GM12878 (cell line): Measurements from ENCODE around the gene FAM193A. TPM values are rescaled to one million over a fixed set of nuclear protein-coding genes. Genes with fewer than 3 reads are reported as not detected.

ENCODE experiments used
- ATAC-seq: fragments of 200-7000 bp; cut with Tn5 transposase; 3 replicates; pipeline ENCODE4 v1.9.1; 2020; ENCODE audit warnings: mild to moderate bottlenecking, moderate library complexity
- BruUV-seq: library from RNA; stranded (reverse); fragments of 400-500 nt; replicated peaks from 2 replicates; lab custom pipeline; 2021; lab: Mats Ljungman, UMichigan
- CTCF ChIA-PET: fragments of 300-600 bp; sonication (Branson Sonifier 250); formaldehyde crosslinking; extraction: SDS; loops from one replicate; lab custom pipeline; 2021; ENCODE audit warnings: inconsistent platforms; lab: Yijun Ruan, JAX
- POLR2A ChIA-PET: fragments of 350-600 bp; formaldehyde crosslinking; extraction: SDS; loops from one replicate; lab custom pipeline; 2021; ENCODE audit warnings: inconsistent platforms; lab: Charles Lee
- RAD21 ChIA-PET: fragments of 300-600 bp; sonication (Branson Sonifier 250); formaldehyde crosslinking; loops from one replicate; lab custom pipeline; 2023; ENCODE audit warnings: antibody characterized with exemption; ENCODE audit not compliant: unreplicated experiment; lab: Charles Lee
- SMC1A ChIA-PET: fragments of 300-600 bp; sonication (Branson Sonifier 250); formaldehyde crosslinking; loops from one replicate; lab custom pipeline; 2023; ENCODE audit not compliant: unreplicated experiment, uncharacterized antibody; lab: Charles Lee
- DNase-seq: peaks from one replicate; pipeline ENCODE4 v3.0.0-alpha.2; 2011; ENCODE audit warnings: low read depth, low spot score
- FAIRE-seq: peaks from 3 replicates; lab custom pipeline; 2011; peaks lifted over from hg19 to GRCh38; lab: Jason Lieb, UNC
- H2AFZ ChIP-seq: 2 replicates; pipeline ENCODE4 v1.6.0; 2011; ENCODE audit warnings: low read depth, low read length, control low read depth; ENCODE audit not compliant: control insufficient read depth
- H3K27ac ChIP-seq: 2 replicates; pipeline ENCODE4 v1.5.1; 2011; ENCODE audit warnings: control low read depth; ENCODE audit not compliant: control insufficient read depth, insufficient read depth
- H3K27me3 ChIP-seq, 2 experiments: replicated peaks in 1 of 2; 2 replicates each; pipeline versions ENCODE4 v1.6.0 to v1.6.1; 2011; ENCODE audit warnings: low read length in 1 of 2; ENCODE audit not compliant: control insufficient read depth in 2 of 2, insufficient read depth in 2 of 2
- H3K36me3 ChIP-seq, 2 experiments: 2 replicates each; pipeline ENCODE4 v1.5.1; 2011; ENCODE audit warnings: low read length in 1 of 2; ENCODE audit not compliant: control insufficient read depth in 2 of 2, insufficient read depth in 2 of 2
- H3K4me1 ChIP-seq: 2 replicates; pipeline ENCODE4 v1.6.1; 2011; ENCODE audit warnings: mild to moderate bottlenecking, low read length, moderate library complexity, mixed read lengths; ENCODE audit not compliant: control insufficient read depth, insufficient read depth
- H3K4me2 ChIP-seq: 2 replicates; pipeline ENCODE4 v1.6.0; 2011; ENCODE audit warnings: control low read depth; ENCODE audit not compliant: control insufficient read depth, insufficient read depth
- H3K4me3 ChIP-seq: fragments of 200-600 bp; sonication (generic); 2 replicates; pipeline ENCODE4 v1.5.1; 2016
- H3K79me2 ChIP-seq: 2 replicates; pipeline ENCODE4 v1.6.0; 2011; ENCODE audit warnings: low read length; ENCODE audit not compliant: control insufficient read depth, insufficient read depth
- H3K9ac ChIP-seq: 2 replicates; pipeline ENCODE4 v1.8.0; 2011; ENCODE audit warnings: low read length, control low read depth, mixed read lengths; ENCODE audit not compliant: control insufficient read depth, insufficient read depth
- H3K9me3 ChIP-seq: replicated peaks from 3 replicates; pipeline ENCODE4 v1.5.1; 2011; ENCODE audit warnings: mild to moderate bottlenecking, low read length; ENCODE audit not compliant: control insufficient read depth, insufficient read depth
- H4K20me1 ChIP-seq: 2 replicates; pipeline ENCODE4 v1.6.0; 2011; ENCODE audit not compliant: control insufficient read depth, insufficient read depth
- IKZF2 ChIP-seq, 2 experiments: fragments of 450-650 bp; IDR thresholded peaks; 2 replicates each; pipeline ENCODE4 v1.6.1; 2017; ENCODE audit warnings: mild to moderate bottlenecking in 2 of 2, moderate library complexity in 2 of 2
- NFIC ChIP-seq: IDR thresholded peaks from 2 replicates; pipeline ENCODE4 v1.6.1; 2012; ENCODE audit warnings: low read depth, mild to moderate bottlenecking, inconsistent platforms, low read length, moderate library complexity
- POLR2A ChIP-seq: IDR thresholded peaks from 2 replicates; pipeline ENCODE4 v1.6.1; 2011; ENCODE audit warnings: low read depth, mild to moderate bottlenecking, low read length
- RELA ChIP-seq: fragments of 450-650 bp; IDR thresholded peaks from 2 replicates; pipeline ENCODE4 v1.8.0; 2014; ENCODE audit warnings: borderline replicate concordance; ENCODE audit not compliant: partially characterized antibody
- ZBTB11 ChIP-seq: fragments of 450-650 bp; formaldehyde crosslinking; IDR thresholded peaks from 2 replicates; pipeline ENCODE4 v1.5.0; 2022; ENCODE audit warnings: mild to moderate bottlenecking, missing genetic modification characterization
- ZNF24 ChIP-seq: fragments of 450-650 bp; IDR thresholded peaks from 2 replicates; pipeline ENCODE4 v1.6.1; 2017; ENCODE audit warnings: antibody characterized with exemption, mild to moderate bottlenecking
- ZNF384 ChIP-seq: IDR thresholded peaks from 2 replicates; pipeline ENCODE4 v1.6.1; 2012; ENCODE audit warnings: low read depth, mild to moderate bottlenecking, low read length, improper control_type of control experiment, borderline replicate concordance
- WGBS: methylation state at CpG from one replicate; pipeline ENCODE4 v1.1.6; 2016; ENCODE audit warnings: low lambda C conversion rate; ENCODE audit not compliant: insufficient replicate concordance, insufficient coverage; ENCODE audit errors: missing lambda C conversion rate; 5-methylcytosine and 5-hydroxymethylcytosine counted together
- in situ Hi-C: fragments of 300-500 bp; cut with MboI; formaldehyde crosslinking; loops from 9 replicates; pipeline ENCODE4 v1.14.3; 2018; ENCODE audit warnings: mixed read lengths
- intact Hi-C: fragments of 100-400 bp; cut with micrococcal nuclease; formaldehyde crosslinking; loops from one replicate; pipeline ENCODE4 v1.14.2; 2022; ENCODE audit not compliant: unreplicated experiment
- polyA plus RNA-seq, 11 experiments: library from polyadenylated mRNA; depleted of rRNA in 4 of 11; unstranded in 6 of 11; stranded (reverse) in 5 of 11; fragments of >200 nt; fragmentation: Nextera tagmentation in 4 of 11; fragmentation: Illumina TruSeq in 1 of 11; extraction: Ambion mirVana in 4 of 11; extraction: Trizol in 1 of 11; gene quantifications; 1 replicate in 1 of 11; 2 replicates in 10 of 11; pipeline versions ENCODE4 v1.2.1 to v1.2.3, GENCODE V29; 2011 to 2016; ENCODE audit warnings: inconsistent platforms in 2 of 11, missing spikeins in 2 of 11, low read depth in 1 of 11
- total RNA-seq, 4 experiments: library from RNA; depleted of rRNA in 3 of 4; stranded (reverse); fragments of >200 nt in 3 of 4; fragmentation: Illumina TruSeq in 1 of 4; extraction: Trizol in 1 of 4; gene quantifications; 2 replicates each; pipeline versions ENCODE4 v1.2.1 to v1.2.3, GENCODE V29; 2013 to 2021
- TF ChIP-seq, protein P1 (sequence below): IDR thresholded peaks from 2 replicates; pipeline ENCODE4 v1.6.1; 2012; ENCODE audit warnings: low read depth, low read length, improper control_type of control experiment
- TF ChIP-seq, protein P2 (sequence below): IDR thresholded peaks from 2 replicates; pipeline ENCODE4 v1.6.1; 2011; ENCODE audit warnings: mild to moderate bottlenecking, low read depth, low read length, moderate library complexity; ENCODE audit not compliant: insufficient replicate concordance

The FAM193A gene
- total and polyA plus RNA-seq, 10 of the 15 experiments (the other 5 are each of a cell fraction or from before 2014, with no cell fraction given): 0.52 to 23.3 (median 7.4) TPM

- TF ChIP-seq ZBTB11 (no peak), RELA (no peak), IKZF2 (IDR thresholded peaks at IDR 0.05) (no peak), ZNF384 (no peak), POLR2A (no peak), NFIC (no peak), ZNF24 (no peak)
- TF ChIP-seq, protein P1, sequence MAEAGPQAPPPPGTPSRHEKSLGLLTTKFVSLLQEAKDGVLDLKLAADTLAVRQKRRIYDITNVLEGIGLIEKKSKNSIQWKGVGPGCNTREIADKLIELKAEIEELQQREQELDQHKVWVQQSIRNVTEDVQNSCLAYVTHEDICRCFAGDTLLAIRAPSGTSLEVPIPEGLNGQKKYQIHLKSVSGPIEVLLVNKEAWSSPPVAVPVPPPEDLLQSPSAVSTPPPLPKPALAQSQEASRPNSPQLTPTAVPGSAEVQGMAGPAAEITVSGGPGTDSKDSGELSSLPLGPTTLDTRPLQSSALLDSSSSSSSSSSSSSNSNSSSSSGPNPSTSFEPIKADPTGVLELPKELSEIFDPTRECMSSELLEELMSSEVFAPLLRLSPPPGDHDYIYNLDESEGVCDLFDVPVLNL: no peak
Measured at GRCh38 chr4:2648159-2648814, 111.8 kb downstream of the FAM193A start (continued).

DNA sequence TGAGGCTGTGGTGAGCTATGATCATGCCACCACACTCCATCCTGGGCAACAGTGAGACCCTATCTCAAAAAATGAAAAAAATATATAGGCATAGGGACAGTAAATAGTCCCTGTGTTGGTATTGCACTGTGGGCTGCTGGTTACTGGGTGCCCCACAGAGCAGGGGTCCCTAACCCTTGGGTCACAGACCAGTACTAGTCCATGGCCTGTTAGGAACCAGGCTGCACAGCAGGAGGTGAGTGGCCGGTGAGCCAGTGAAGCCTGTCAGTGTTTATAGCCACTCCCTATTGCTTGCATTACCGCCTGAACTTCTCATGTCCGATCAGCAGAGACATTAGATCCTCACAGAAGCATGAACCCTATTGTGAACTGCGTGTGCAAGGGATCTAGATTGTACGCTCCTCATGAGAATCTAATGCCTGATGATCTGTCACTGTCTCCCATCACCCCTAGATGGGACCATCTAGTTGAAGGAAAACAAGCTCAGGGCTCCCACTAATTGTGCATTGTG is 113.2 kb downstream of the FAM193A start:
- CTCF ChIA-PET: no interaction called here
- ATAC-seq (no peak), DNase-seq (no peak), FAIRE-seq (no peak)
- Histone ChIP-seq H2AFZ (no peak overlapping the region), H3K9me3 (no peaks in the 10 kb centered on the region; the same call in 2 of the 3 replicates), H3K27me3 (no peaks in the 10 kb centered on the region), H3K9ac (no peak overlapping the region), H3K4me3 (no peak overlapping the region), H4K20me1 (no peaks in the 10 kb centered on the region), H3K4me2 (no peak overlapping the region), H3K27ac (no peak overlapping the region), H3K4me1 (no peaks in the 10 kb centered on the region), H3K36me3 (peaks cover 23 to 27% of the 10 kb centered on the region in 2 experiments), H3K79me2 (no peaks in the 10 kb centered on the region)
- POLR2A ChIA-PET: no interaction called here
- BruUV-seq: no TSS peak
- SMC1A ChIA-PET: interaction anchor here (1.1 kb wide), 1 partner anchor 170 kb away, joined by 3 read pairs; no protein-coding TSS in a partner anchor
- TF ChIP-seq, protein P2, sequence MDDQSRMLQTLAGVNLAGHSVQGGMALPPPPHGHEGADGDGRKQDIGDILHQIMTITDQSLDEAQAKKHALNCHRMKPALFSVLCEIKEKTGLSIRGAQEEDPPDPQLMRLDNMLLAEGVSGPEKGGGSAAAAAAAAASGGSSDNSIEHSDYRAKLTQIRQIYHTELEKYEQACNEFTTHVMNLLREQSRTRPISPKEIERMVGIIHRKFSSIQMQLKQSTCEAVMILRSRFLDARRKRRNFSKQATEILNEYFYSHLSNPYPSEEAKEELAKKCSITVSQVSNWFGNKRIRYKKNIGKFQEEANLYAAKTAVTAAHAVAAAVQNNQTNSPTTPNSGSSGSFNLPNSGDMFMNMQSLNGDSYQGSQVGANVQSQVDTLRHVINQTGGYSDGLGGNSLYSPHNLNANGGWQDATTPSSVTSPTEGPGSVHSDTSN: no peak
- WGBS: 95% methylated on average over 5 of the region's 5 CpGs
- RAD21 ChIA-PET: no interaction called here
- in situ Hi-C loops: no loop called here
- intact Hi-C loops: no loop called here
